ENCODE measurements around the gene SETD6.

The SETD6 gene

GRCh38 chr16:58499615-58500351 is 15.5 kb upstream of the SETD6 start, which contains the start of gene NDRG4:
NDRG4 (plus strand) TSS chr16:58500143; CDS start chr16:58500249, 106 bp downstream.
- Mint-ChIP-seq H3K27ac (no peak within 1 kb of the TSS), H3K27me3 (peaks cover 12% of the 10 kb centered on the region), H3K36me3 (ENCODE audit: low read depth) (no peaks in the 10 kb centered on the region), H3K4me1 (peaks cover 22% of the 10 kb centered on the region), H3K4me3 (peak within 1 kb of the TSS; percentile 34), H3K9me3 (no peaks in the 10 kb centered on the region)
- DNase-seq (peak; percentile 46), ATAC-seq (peak; percentile 38)

GRCh38 chr16:58500430-58501241 is 14.7 kb upstream of the SETD6 start:
- no peak for ATAC-seq
- peak overlapping the region; percentile 66 for H3K4me3 Mint-ChIP-seq

DNA sequence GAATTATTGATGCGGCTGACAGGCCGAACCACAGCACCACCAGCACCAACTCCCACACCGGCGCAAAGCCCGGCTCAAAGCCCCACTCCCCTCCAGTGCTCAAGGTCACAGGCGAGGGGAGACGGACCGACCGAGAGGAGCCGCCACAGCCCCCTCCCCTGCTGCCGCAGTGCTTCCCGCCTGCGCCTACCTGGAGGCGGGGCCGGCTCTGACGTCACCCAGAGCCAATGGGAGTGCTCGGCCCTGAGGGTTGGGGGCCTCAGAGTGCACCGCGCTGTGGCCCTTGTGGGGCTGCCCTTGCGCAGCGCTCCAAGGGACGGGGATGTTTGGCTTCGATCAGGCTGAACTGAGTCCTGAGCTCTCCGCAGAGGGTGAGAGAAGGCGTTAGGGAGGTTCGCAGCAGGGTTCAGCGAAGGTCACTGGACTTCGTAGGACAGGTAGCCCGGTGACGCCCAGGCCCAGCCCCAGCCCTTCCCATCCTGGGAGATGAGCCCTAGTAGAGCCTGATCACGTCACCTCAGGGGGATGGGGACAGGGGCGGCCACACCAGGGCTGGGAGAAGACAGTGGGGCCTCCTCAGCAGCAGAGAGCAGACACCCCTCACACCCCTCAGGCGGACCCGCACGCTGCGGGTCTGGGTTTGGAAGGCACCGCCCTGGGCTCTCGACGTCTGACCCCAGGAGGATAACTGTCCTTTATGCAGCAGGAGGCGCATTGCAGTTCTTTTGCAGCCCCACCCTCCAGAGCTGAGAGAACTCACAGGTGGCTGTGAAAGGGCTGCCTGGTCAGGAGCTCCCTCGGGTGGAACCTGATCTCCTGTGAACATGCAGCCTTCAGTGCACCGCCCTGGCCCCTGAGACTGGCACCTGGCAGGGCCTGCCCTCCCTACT is 13.8 kb upstream of the SETD6 start:
- H3K27ac Mint-ChIP-seq: no peak overlapping the region

More at GRCh38 chr16:58500430-58501241, 14.7 kb upstream of the SETD6 start:
- H3K4me1 Mint-ChIP-seq: peaks cover 14% of the 10 kb centered on the region
- H3K27me3 Mint-ChIP-seq: peaks cover 12% of the 10 kb centered on the region
- H3K27ac Mint-ChIP-seq: no peak overlapping the region
- no peak for DNase-seq
- no peaks in the 10 kb centered on the region for H3K9me3 Mint-ChIP-seq
- H3K36me3 Mint-ChIP-seq (ENCODE audit: low read depth): no peaks in the 10 kb centered on the region

GRCh38 chr16:58502217-58502921 is 12.9 kb upstream of the SETD6 start:
- H3K4me3 Mint-ChIP-seq: no peak overlapping the region
- ATAC-seq: no peak
- H3K9me3 Mint-ChIP-seq: no peaks in the 10 kb centered on the region
- no peaks in the 10 kb centered on the region for H3K36me3 Mint-ChIP-seq (ENCODE audit: low read depth)
- peaks cover 10% of the 10 kb centered on the region for H3K4me1 Mint-ChIP-seq
- H3K27ac Mint-ChIP-seq: no peak overlapping the region
- no peak for DNase-seq
- H3K27me3 Mint-ChIP-seq: peaks cover 12% of the 10 kb centered on the region

More for the DNA sequence above, 13.8 kb upstream of the SETD6 start:
- ATAC-seq (peak; percentile 13), DNase-seq (peak; percentile 50)
- Mint-ChIP-seq H3K9me3 (no peaks in the 10 kb centered on the region), H3K27me3 (peaks cover 12% of the 10 kb centered on the region), H3K36me3 (ENCODE audit: low read depth) (no peaks in the 10 kb centered on the region), H3K4me3 (peak overlapping the region; percentile 66), H3K4me1 (peaks cover 13% of the 10 kb centered on the region)

DNA sequence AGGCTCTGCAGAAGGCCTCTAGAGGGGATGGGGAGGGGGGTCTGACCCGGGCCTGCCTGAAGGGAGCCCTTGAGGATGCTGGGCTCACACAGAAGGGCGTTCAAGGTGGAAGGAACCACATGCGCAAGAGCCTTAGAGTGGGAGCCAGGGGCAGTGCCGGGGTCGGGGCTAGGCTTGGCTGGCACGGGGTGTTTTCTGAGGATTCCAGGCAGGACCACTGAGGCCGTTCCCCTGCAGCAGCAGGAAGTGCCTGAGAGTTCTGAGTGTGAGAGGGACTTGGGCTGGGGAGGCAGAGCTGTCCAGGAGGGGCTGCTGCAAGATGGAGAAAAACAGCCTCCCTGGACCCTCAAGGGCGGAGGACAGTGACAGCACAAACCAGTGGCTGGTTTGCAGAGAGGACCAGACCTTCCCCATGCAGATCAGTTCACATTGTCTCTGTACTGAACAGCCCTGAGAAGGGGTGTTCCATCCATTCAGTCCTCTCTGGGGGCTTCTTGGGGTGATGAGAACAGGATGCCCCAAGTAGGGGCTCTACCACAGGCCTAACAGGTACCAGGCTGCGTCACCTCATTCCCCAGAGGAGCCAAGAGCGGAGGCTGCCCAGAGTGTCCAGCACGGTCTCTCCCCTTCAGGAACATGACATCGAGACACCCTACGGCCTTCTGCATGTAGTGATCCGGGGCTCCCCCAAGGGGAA is 12.0 kb upstream of the SETD6 start:
- H3K27ac Mint-ChIP-seq: no peak overlapping the region
- peaks cover 12% of the 10 kb centered on the region for H3K27me3 Mint-ChIP-seq
- DNase-seq (no peak), ATAC-seq (no peak)
- peaks cover 10% of the 10 kb centered on the region for H3K4me1 Mint-ChIP-seq
- H3K9me3 Mint-ChIP-seq: no peaks in the 10 kb centered on the region
- no peak overlapping the region for H3K4me3 Mint-ChIP-seq
- no peaks in the 10 kb centered on the region for H3K36me3 Mint-ChIP-seq (ENCODE audit: low read depth)

DNA sequence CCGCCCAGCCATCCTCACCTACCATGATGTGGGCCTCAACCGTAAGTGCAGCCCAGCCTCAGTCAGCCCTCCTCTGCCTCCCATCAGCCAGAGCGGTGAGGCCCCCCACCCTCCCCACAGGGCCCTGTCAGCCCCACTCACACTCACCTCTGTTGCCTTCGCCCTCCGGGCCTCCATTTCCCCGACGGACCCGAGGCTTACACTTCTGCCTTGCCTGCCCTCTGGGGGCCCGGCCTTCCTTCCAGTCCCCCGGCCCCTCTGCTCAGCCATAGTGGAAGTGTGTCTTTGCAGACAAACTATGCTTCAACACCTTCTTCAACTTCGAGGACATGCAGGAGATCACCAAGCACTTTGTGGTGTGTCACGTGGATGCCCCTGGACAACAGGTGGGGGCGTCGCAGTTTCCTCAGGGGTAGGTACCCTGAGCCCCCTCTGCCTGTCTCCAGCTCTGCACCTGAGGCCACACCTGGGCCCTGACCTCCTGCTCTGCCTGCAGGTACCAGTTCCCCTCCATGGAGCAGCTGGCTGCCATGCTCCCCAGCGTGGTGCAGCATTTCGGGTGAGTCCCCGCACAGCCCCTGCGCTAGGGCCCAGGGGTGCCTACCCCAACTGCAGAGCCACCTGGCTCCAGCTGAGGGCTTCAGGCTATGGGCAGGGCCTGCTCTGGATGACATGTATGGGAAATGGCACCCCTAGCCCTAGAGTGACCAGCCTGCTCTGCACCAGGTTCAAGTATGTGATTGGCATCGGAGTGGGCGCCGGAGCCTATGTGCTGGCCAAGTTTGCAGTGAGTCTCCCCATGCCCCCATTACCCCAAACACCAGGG is 11.2 kb upstream of the SETD6 start:
- no peak for ATAC-seq
- no peak for DNase-seq
- Mint-ChIP-seq H3K27me3 (peaks cover 12% of the 10 kb centered on the region), H3K9me3 (no peaks in the 10 kb centered on the region), H3K4me3 (no peak overlapping the region), H3K4me1 (peaks cover 10% of the 10 kb centered on the region), H3K27ac (no peak overlapping the region), H3K36me3 (ENCODE audit: low read depth) (no peaks in the 10 kb centered on the region)

GRCh38 chr16:58506241-58507194 is 8.8 kb upstream of the SETD6 start:
- H3K27ac Mint-ChIP-seq: no peak overlapping the region
- no peak for DNase-seq
- peaks cover 7% of the 10 kb centered on the region for H3K27me3 Mint-ChIP-seq
- peaks cover 2% of the 10 kb centered on the region for H3K4me1 Mint-ChIP-seq
- H3K4me3 Mint-ChIP-seq: no peak overlapping the region
- H3K9me3 Mint-ChIP-seq: no peaks in the 10 kb centered on the region
- no peak for ATAC-seq
- H3K36me3 Mint-ChIP-seq (ENCODE audit: low read depth): no peaks in the 10 kb centered on the region

- H3K4me3 Mint-ChIP-seq: no peak overlapping the region
- ATAC-seq: no peak
These were observed 7.9 kb upstream of the SETD6 start for GRCh38 chr16:58507195-58507962.

DNA sequence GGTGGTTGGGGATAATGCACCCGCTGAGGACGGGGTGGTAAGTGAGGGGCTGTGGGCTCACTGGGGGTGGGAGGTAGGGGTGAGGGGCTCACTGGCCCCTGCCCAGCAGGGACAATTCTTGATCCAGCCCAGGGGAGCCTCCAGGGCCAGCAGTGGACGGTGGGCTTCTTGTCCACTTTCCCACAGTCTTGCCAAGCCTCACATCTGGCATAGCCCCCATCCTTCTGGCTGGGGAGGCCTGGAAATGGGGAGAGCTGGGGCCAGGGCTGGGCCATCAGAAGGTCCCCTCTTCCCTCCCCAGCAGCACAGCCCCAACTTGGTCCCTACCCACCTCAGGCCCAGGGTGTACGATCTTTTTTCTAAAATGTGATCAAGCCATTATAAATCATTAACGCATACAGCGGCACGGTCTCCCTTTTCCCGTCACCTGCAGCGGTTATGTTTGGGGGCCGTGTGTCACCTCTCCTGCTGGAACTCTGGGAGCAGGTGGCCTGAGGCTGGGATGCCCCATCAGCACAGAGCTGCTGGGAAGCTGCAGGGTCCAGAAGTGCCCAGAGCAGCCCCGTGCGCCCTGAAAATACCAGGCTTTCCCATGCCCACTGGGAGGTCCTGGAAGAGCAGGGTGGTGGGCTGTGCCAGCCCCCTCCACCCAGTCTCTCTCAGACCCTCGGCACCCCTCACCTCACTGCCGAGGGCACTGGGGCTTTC is 7.2 kb upstream of the SETD6 start:
- Mint-ChIP-seq H3K27me3 (peaks cover 2% of the 10 kb centered on the region), H3K4me1 (no peaks in the 10 kb centered on the region), H3K4me3 (no peak overlapping the region), H3K27ac (no peak overlapping the region), H3K36me3 (ENCODE audit: low read depth) (no peaks in the 10 kb centered on the region), H3K9me3 (no peaks in the 10 kb centered on the region)
- ATAC-seq (no peak), DNase-seq (no peak)

More at GRCh38 chr16:58507195-58507962, 7.9 kb upstream of the SETD6 start:
- no peak for DNase-seq
- no peaks in the 10 kb centered on the region for H3K4me1 Mint-ChIP-seq
- H3K27me3 Mint-ChIP-seq: peaks cover 7% of the 10 kb centered on the region
- H3K27ac Mint-ChIP-seq: no peak overlapping the region
- H3K36me3 Mint-ChIP-seq (ENCODE audit: low read depth): no peaks in the 10 kb centered on the region
- no peaks in the 10 kb centered on the region for H3K9me3 Mint-ChIP-seq

GRCh38 chr16:58508671-58509251 is 6.6 kb upstream of the SETD6 start:
- ATAC-seq (no peak), DNase-seq (no peak)
- Mint-ChIP-seq H3K9me3 (no peaks in the 10 kb centered on the region), H3K4me3 (no peak overlapping the region), H3K27me3 (no peaks in the 10 kb centered on the region), H3K4me1 (no peaks in the 10 kb centered on the region), H3K36me3 (ENCODE audit: low read depth) (no peaks in the 10 kb centered on the region), H3K27ac (no peak overlapping the region)
